Measurements from ENCODE around the gene ARHGDIA. TPM values are rescaled to one million over a fixed set of nuclear protein-coding genes. Genes with fewer than 3 reads are reported as not detected.
"Not testable (repeated sequence)": the region's sequence is repeated elsewhere in the genome, so short reads cannot be mapped to it uniquely, and the experiment has no call there.

Gene ARHGDIA
- total RNA-seq, 4 donors from 2014 or later = 157 to 202 (median 180) TPM

- no peak for DNase-seq (ENCODE audit: low spot score in 2 of 2)
- Histone ChIP-seq H3K27ac (peak overlapping the region; percentile 92), H3K9me3 (no peaks in the 10 kb centered on the region), H3K36me3 (peaks cover 46% of the 10 kb centered on the region), H3K27me3 (no peaks in the 10 kb centered on the region), H3K4me1 (peaks cover 44% of the 10 kb centered on the region), H3K4me3 (no peak overlapping the region)
- whole genome bisulfite sequencing = 88% methylated on average over 11 of the region's 11 CpGs
- TF ChIP-seq POLR2AphosphoS5 (IDR thresholded peaks at IDR 0.05) = no peak
Measured at GRCh38 chr17:81842378-81842724, 28.8 kb downstream of the ARHGDIA start.

GRCh38 chr17:81841866-81842265 lies 29.3 kb downstream of the ARHGDIA start:
- Histone ChIP-seq H3K4me3 (peak overlapping the region; percentile 15), H3K27me3 (no peaks in the 10 kb centered on the region), H3K4me1 (peaks cover 44% of the 10 kb centered on the region), H3K9me3 (no peaks in the 10 kb centered on the region), H3K27ac (peak overlapping the region; percentile 92), H3K36me3 (peaks cover 41% of the 10 kb centered on the region)
- TF ChIP-seq POLR2A (IDR thresholded peaks at IDR 0.05) = no peak
- TF ChIP-seq EP300 (IDR thresholded peaks at IDR 0.05) = no peak
- TF ChIP-seq POLR2AphosphoS5 (IDR thresholded peaks at IDR 0.05) = no peak
- no peak for TF ChIP-seq CTCF (IDR thresholded peaks at IDR 0.05)
- no peak for DNase-seq (ENCODE audit: low spot score in 2 of 2)
- WGBS = 71% methylated on average over 8 of the region's 15 CpGs

GRCh38 chr17:81840826-81841778 lies 30.0 kb downstream of the ARHGDIA start:
- Histone ChIP-seq H3K27me3 (no peaks in the 10 kb centered on the region), H3K27ac (peak overlapping the region; percentile 92), H3K36me3 (peaks cover 34% of the 10 kb centered on the region), H3K9me3 (no peaks in the 10 kb centered on the region), H3K4me3 (peak overlapping the region; percentile 15), H3K4me1 (peaks cover 44% of the 10 kb centered on the region)
- WGBS = 36% methylated on average over 18 of the region's 40 CpGs
- DNase-seq (ENCODE audit: low spot score in 2 of 2) = no peak
- TF ChIP-seq POLR2A (IDR thresholded peaks at IDR 0.05) (peak in 1 of 2 donors; percentile 13), POLR2AphosphoS5 (IDR thresholded peaks at IDR 0.05) (peak in 2 of 3 donors; percentile 37 to 62), CTCF (IDR thresholded peaks at IDR 0.05) (no peak), EP300 (IDR thresholded peaks at IDR 0.05) (no peak)

GRCh38 chr17:81840059-81840458 lies 31.1 kb downstream of the ARHGDIA start:
- H3K36me3 ChIP-seq = peaks cover 23% of the 10 kb centered on the region
- not testable (repeated sequence) for H3K4me3 ChIP-seq; H3K27me3 ChIP-seq; DNase-seq (ENCODE audit: low spot score in 2 of 2); H3K9me3 ChIP-seq
- WGBS = 88% methylated on average over 4 of the region's 5 CpGs
- peaks cover 44% of the 10 kb centered on the region for H3K4me1 ChIP-seq
- H3K27ac ChIP-seq = peak overlapping the region; percentile 92

GRCh38 chr17:81839301-81839700 lies 31.8 kb downstream of the ARHGDIA start:
- H3K27me3 ChIP-seq = no peaks in the 10 kb centered on the region
- peak overlapping the region; percentile 92 for H3K27ac ChIP-seq
- no peak overlapping the region for H3K4me3 ChIP-seq
- peaks cover 16% of the 10 kb centered on the region for H3K36me3 ChIP-seq
- no peak for TF ChIP-seq POLR2A (IDR thresholded peaks at IDR 0.05)
- no peak for TF ChIP-seq EP300 (IDR thresholded peaks at IDR 0.05)
- TF ChIP-seq CTCF (IDR thresholded peaks at IDR 0.05) = no peak
- TF ChIP-seq POLR2AphosphoS5 (IDR thresholded peaks at IDR 0.05) = peak in 1 of 3 donors; percentile 22
- 44% methylated on average over 15 of the region's 15 CpGs for WGBS
- no peak for DNase-seq (ENCODE audit: low spot score in 2 of 2)
- no peaks in the 10 kb centered on the region for H3K9me3 ChIP-seq
- H3K4me1 ChIP-seq = peaks cover 46% of the 10 kb centered on the region

GRCh38 chr17:81838753-81839255 lies 32.3 kb downstream of the ARHGDIA start:
- Histone ChIP-seq H3K4me3 (no peak overlapping the region), H3K27ac (peak overlapping the region; percentile 78), H3K4me1 (peaks cover 50% of the 10 kb centered on the region), H3K9me3 (no peaks in the 10 kb centered on the region), H3K36me3 (peaks cover 11% of the 10 kb centered on the region), H3K27me3 (no peaks in the 10 kb centered on the region)
- WGBS = 23% methylated on average over 12 of the region's 17 CpGs
- TF ChIP-seq POLR2A (IDR thresholded peaks at IDR 0.05) = no peak
- TF ChIP-seq EP300 (IDR thresholded peaks at IDR 0.05) = no peak
- no peak for TF ChIP-seq CTCF (IDR thresholded peaks at IDR 0.05)
- no peak for TF ChIP-seq POLR2AphosphoS5 (IDR thresholded peaks at IDR 0.05)
- DNase-seq (ENCODE audit: low spot score in 2 of 2) = no peak
